K562 (cell line): Measurements from ENCODE around the gene AGR2. TPM values are rescaled to one million over a fixed set of nuclear protein-coding genes. Genes with fewer than 3 reads are reported as not detected.

Experiments used
- ARHGAP35 ChIP-seq: fragments of 450-650 bp; IDR thresholded peaks from 2 replicates; pipeline ENCODE4 v1.6.1; 2018; ENCODE audit not compliant: partially characterized antibody
- CBX5 ChIP-seq: IDR thresholded peaks from 2 replicates; pipeline ENCODE4 v1.6.1; 2014; ENCODE audit warnings: low read depth, borderline replicate concordance
- CEBPB ChIP-seq: fragments of 450-650 bp; IDR thresholded peaks from 2 replicates; pipeline ENCODE4 v1.6.1; 2016; ENCODE audit warnings: missing genetic modification characterization, missing compliant biosample characterization
- E2F1 ChIP-seq: sonication (generic); formaldehyde crosslinking; IDR thresholded peaks from 2 replicates; pipeline ENCODE4 v1.8.1; 2023; ENCODE audit warnings: mild to moderate bottlenecking, missing genetic modification reagents, moderate library complexity
- ETS1 ChIP-seq: conservative IDR thresholded peaks from 2 replicates; pipeline ENCODE4 v1.6.1; 2011; ENCODE audit warnings: low read depth, mild to moderate bottlenecking, low read length; ENCODE audit not compliant: control insufficient read depth
- EZH2 ChIP-seq: IDR thresholded peaks from 2 replicates; pipeline ENCODE4 v1.6.1; 2012; ENCODE audit warnings: low read depth, mild to moderate bottlenecking, inconsistent platforms, low read length, borderline replicate concordance
- GMEB1 ChIP-seq: fragments of 250-450 bp; sonication (Bioruptor Pico); IDR thresholded peaks from 2 replicates; pipeline ENCODE4 v1.4.0; 2020; ENCODE audit warnings: mild to moderate bottlenecking
- NFATC3 ChIP-seq: fragments of 450-650 bp; IDR thresholded peaks from 2 replicates; pipeline ENCODE4 v1.6.1; 2017; ENCODE audit warnings: mild to moderate bottlenecking
- NONO ChIP-seq, 2 experiments: fragments of 200-400 bp in 1 of 2; fragments of 450-650 bp in 1 of 2; formaldehyde crosslinking in 1 of 2; IDR thresholded peaks; 2 replicates each; pipeline ENCODE4 v1.6.1; 2017; ENCODE audit warnings: low read depth in 2 of 2, mild to moderate bottlenecking in 2 of 2, moderate library complexity in 2 of 2, low read length in 1 of 2
- NR0B1 ChIP-seq: fragments of 450-650 bp; IDR thresholded peaks from one replicate; pipeline ENCODE4 v1.6.1; 2018; ENCODE audit warnings: mild to moderate bottlenecking, moderate library complexity; ENCODE audit not compliant: partially characterized antibody
- RUNX1 ChIP-seq: sonication (generic); IDR thresholded peaks from 2 replicates; pipeline ENCODE4 v1.6.1; 2016; ENCODE audit warnings: antibody characterized with exemption, low read depth
- SMARCA4 ChIP-seq: fragments of 450-650 bp; IDR thresholded peaks from 2 replicates; pipeline ENCODE4 v1.6.1; 2016
- SMARCE1 ChIP-seq: fragments of 450-650 bp; IDR thresholded peaks from 2 replicates; pipeline ENCODE4 v1.7.1; 2016; ENCODE audit warnings: mild to moderate bottlenecking
- TCF7L2 ChIP-seq: fragments of 150-350 bp; IDR thresholded peaks from 2 replicates; pipeline ENCODE4 v1.6.1; 2016; ENCODE audit warnings: low read depth, mild to moderate bottlenecking, low read length, moderate library complexity
- TSC22D4 ChIP-seq: fragments of 450-650 bp; IDR thresholded peaks from 2 replicates; pipeline ENCODE4 v1.6.1; 2016; ENCODE audit warnings: missing genetic modification characterization, missing biosample characterization, control low read depth
- ZFP36 ChIP-seq: fragments of 150-350 bp; IDR thresholded peaks from 2 replicates; pipeline ENCODE4 v1.6.1; 2018; ENCODE audit warnings: low read length, low read depth; ENCODE audit not compliant: partially characterized antibody
- ZNF347 ChIP-seq: fragments of 450-650 bp; formaldehyde crosslinking; IDR thresholded peaks from 2 replicates; pipeline ENCODE4 v1.4.0; 2020; ENCODE audit warnings: low read depth, mild to moderate bottlenecking, moderate library complexity
- ZNF354B ChIP-seq: fragments of 250-450 bp; sonication (Bioruptor Pico); IDR thresholded peaks from 2 replicates; pipeline ENCODE4 v1.4.0; 2020
- ZNF444 ChIP-seq: fragments of 250-450 bp; sonication (Bioruptor Pico); IDR thresholded peaks from 2 replicates; pipeline ENCODE4 v1.4.0; 2020; ENCODE audit warnings: mild to moderate bottlenecking, moderate library complexity
- polyA plus RNA-seq, 8 experiments: library from polyadenylated mRNA; depleted of rRNA in 4 of 8; stranded (reverse) in 5 of 8; unstranded in 3 of 8; fragments of >200 nt; fragmentation: Nextera tagmentation in 2 of 8; fragmentation: Illumina TruSeq in 1 of 8; extraction: Ambion mirVana in 2 of 8; extraction: Trizol in 1 of 8; gene quantifications; 2 replicates each; pipeline versions ENCODE4 v1.2.1 to v1.2.3, GENCODE V29; 2011 to 2014; ENCODE audit warnings: inconsistent platforms in 1 of 8, missing spikeins in 1 of 8
- total RNA-seq, 7 experiments: library from RNA; depleted of rRNA in 6 of 7; stranded (reverse); fragments of >200 nt in 6 of 7; fragmentation: Illumina TruSeq in 2 of 7; extraction: Trizol in 2 of 7; gene quantifications; 2 replicates each; pipeline versions ENCODE4 v1.2.1 to v1.2.3, GENCODE V29; 2011 to 2021; ENCODE audit warnings: low replicate concordance in 1 of 7

Gene AGR2
- total and polyA plus RNA-seq, 9 of the 15 experiments (the other 6 are each of a cell fraction or from before 2014, with no cell fraction given): 0.66 TPM; not detected in 8

GRCh38 chr7:16753102-16753931 is 51.5 kb downstream of the AGR2 start, which contains the start of gene TSPAN13 (continued):
- TF ChIP-seq ETS1 (no peak), NONO (IDR thresholded peaks at IDR 0.05; ENCODE audit: low read depth in 2 of 2, low read length in 1 of 2) (no peak), E2F1 (CRISPR knock-in tag) (no peak), GMEB1 (CRISPR knock-in tag) (no peak), NFATC3 (no peak), NR0B1 (no peak), CEBPB (tag) (no peak), EZH2 (no peak), ZNF354B (no peak), ZNF347 (CRISPR knock-in tag) (no peak), TSC22D4 (tag) (no peak), ZNF444 (CRISPR knock-in tag) (no peak), TCF7L2 (no peak), SMARCE1 (no peak), CBX5 (no peak), ARHGAP35 (no peak), RUNX1 (no peak), SMARCA4 (0 out of 2 replicates have a peak, but pooled peaks have one; percentile 15), ZFP36 (no peak)
